ENCODE data around the gene CIPC. TPM values are rescaled to one million over a fixed set of nuclear protein-coding genes. Genes with fewer than 3 reads are reported as not detected.

Gene CIPC
- total RNA-seq, 1 experiment from 2014 or later, result 12.0 TPM

GRCh38 chr14:77069551-77069950, 28.5 kb upstream of the CIPC start:
- DNase-seq (ENCODE audit: low read depth), result no peak

- DNase-seq (ENCODE audit: low read depth), result peak; percentile 29
Measured at GRCh38 chr14:77071938-77072388, 26.1 kb upstream of the CIPC start.

- no peak for DNase-seq (ENCODE audit: low read depth)
Measured at GRCh38 chr14:77074969-77075368, 23.1 kb upstream of the CIPC start.

GRCh38 chr14:77076113-77076631, 21.9 kb upstream of the CIPC start:
- no peak for DNase-seq (ENCODE audit: low read depth)

- DNase-seq (ENCODE audit: low read depth), result no peak
Measured at GRCh38 chr14:77077040-77077439, 21.0 kb upstream of the CIPC start.

DNA sequence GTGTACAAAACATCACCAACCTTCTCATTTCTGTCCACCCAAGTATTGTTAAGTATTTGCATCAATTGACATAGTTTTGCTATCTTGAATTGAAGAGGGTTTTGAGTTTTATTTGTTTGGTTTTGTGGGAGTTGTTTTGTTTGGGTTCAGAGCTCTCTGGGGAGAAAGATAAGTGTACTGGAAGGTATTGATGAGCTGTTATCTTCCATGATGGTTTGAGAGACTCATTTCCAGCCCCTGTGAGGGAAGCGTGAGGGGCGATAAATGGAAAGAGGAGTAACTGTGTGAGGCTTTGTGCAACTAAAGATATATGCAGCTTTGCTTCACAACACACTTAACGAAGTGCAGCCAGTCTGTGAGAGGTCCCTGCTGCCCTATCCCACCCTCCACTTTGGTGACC, 15.7 kb upstream of the CIPC start:
- no peak for DNase-seq (ENCODE audit: low read depth)

- no peak for DNase-seq (ENCODE audit: low read depth)
Measured at GRCh38 chr14:77083082-77083481, 15.0 kb upstream of the CIPC start.

DNA sequence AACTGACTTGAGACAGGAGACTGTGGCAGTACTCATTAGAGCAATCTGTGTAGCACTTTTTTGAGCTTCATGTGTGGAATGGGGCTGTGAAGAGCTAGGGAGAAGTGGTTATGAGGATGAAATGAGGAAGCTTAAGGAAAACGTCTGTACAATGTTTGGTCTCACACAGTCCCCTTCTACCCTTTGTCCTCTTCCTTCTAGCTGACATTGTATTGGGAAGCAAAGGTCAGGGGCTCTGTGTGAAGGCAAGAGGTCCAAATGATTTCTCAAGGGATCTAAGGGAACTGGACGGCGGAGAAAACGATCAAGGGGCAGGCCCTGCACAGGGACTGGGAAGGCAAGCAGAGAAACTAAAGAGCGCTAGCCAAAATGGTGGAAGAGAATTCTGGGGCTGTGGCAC, 13.1 kb upstream of the CIPC start:
- DNase-seq (ENCODE audit: low read depth), result no peak

DNA sequence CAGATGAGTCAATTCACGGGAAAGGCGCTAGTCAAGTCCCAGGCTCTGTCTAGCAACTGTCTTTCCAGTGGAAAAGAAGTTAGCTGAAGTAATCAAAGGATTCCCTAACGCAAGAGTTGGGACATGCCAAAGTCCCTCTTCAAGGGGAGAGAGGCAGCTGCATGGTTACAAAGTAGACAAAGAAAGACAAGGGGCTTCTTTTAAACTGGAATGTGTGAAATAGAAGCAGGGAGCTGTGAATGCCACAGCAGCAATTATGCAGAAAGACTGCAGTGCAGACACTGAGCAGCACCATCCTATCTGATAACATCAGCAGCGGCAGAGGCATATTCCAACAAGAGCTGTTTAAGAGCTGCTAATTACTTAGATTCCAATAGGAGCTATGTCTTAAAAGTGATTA, 12.5 kb upstream of the CIPC start:
- no peak for DNase-seq (ENCODE audit: low read depth)

- DNase-seq (ENCODE audit: low read depth), result peak; percentile 28
Measured at GRCh38 chr14:77086017-77086727, 11.9 kb upstream of the CIPC start.

GRCh38 chr14:77086951-77087350, 11.1 kb upstream of the CIPC start:
- no peak for DNase-seq (ENCODE audit: low read depth)

DNA sequence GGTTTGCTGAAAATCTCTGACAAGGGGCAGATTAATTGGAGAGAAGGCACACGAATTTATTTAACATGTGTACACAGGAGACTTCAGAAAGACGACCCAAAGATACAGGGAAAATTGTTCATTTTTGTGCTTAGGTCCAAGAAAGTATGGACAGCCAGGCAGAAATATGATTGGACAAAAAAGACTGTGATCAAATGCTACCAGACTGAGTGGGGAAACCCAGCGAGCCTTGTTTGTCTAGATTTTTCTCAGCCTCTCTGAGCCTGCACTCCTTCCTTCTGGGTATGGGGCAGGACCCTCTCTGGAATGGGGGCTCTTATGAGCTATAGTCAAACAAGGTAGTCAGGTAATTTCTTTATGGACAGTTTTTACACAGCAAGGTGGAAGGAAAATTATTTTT, 10.4 kb upstream of the CIPC start:
- DNase-seq (ENCODE audit: low read depth), result no peak

DNA sequence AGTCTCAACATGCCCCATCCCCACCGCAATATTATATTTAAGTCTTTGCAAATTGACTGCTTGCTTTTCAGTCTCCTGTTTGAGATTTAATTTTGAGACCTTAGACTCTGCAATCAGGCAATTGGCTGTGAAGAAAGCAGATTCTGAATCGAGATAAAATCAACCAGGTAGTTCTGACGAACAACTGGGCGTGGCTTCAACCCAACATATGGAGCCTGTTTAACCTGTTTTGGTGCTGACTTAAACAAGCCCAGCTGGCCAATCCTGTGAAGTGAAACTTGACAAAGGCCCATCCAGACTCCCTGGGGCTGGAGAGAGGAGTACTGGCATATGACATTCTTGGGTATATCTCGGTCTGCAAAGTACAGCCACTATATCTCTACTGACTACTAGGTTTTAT, 9.8 kb upstream of the CIPC start:
- no peak for DNase-seq (ENCODE audit: low read depth)

GRCh38 chr14:77088645-77089044, 9.4 kb upstream of the CIPC start:
- no peak for DNase-seq (ENCODE audit: low read depth)

- DNase-seq (ENCODE audit: low read depth), result no peak
Measured at GRCh38 chr14:77091518-77091917, 6.5 kb upstream of the CIPC start.

GRCh38 chr14:77092676-77093075, 5.4 kb upstream of the CIPC start:
- DNase-seq (ENCODE audit: low read depth), result no peak

GRCh38 chr14:77094672-77095284, 3.3 kb upstream of the CIPC start:
- peak; percentile 71 for DNase-seq (ENCODE audit: low read depth)

- peak; percentile 25 for DNase-seq (ENCODE audit: low read depth)
Measured at GRCh38 chr14:77097006-77097699, 905 bp upstream of the CIPC start.

DNA sequence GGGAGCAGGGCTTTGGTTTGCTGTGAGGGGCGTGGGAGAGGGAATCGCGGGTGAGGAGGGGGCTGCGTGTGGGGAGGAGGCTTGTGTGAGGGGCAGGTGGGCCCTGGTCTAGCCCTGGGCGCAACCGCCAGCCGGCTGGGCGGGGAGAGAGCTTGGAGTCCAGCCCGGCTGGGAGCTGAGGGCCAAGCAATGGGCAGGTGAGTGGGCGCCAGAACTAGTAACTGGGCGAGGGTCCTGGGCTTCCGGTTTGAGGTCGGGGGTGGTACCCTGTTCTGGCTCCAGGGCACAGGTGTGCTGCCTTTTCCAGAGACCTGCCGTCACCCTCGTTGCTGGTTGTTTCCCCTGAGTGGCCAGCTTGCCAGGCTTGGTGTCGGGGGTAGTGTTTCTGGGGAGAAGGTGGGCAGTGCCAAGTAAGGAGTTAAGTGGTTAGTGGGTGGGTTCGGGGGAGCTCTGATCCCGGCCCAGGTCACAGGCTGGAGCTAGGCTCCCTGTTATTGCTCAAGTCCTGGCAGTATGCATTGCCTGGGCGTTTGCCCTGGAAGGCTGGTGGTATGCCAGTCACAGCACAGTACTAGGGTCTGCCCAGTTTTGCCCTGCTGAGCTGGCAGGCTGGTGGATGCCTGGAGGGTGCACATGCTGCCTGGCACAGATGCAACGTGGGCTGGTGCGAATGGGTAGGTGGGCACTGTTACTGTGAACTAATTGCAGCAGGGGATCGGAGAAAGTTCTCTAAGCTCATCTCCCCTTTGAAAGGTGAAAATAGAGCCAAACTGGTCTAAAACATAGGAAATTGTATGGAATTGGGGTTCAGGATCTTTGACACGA, 683 bp downstream of the CIPC start:
- DNase-seq (ENCODE audit: low read depth), result peak; percentile 4

DNA sequence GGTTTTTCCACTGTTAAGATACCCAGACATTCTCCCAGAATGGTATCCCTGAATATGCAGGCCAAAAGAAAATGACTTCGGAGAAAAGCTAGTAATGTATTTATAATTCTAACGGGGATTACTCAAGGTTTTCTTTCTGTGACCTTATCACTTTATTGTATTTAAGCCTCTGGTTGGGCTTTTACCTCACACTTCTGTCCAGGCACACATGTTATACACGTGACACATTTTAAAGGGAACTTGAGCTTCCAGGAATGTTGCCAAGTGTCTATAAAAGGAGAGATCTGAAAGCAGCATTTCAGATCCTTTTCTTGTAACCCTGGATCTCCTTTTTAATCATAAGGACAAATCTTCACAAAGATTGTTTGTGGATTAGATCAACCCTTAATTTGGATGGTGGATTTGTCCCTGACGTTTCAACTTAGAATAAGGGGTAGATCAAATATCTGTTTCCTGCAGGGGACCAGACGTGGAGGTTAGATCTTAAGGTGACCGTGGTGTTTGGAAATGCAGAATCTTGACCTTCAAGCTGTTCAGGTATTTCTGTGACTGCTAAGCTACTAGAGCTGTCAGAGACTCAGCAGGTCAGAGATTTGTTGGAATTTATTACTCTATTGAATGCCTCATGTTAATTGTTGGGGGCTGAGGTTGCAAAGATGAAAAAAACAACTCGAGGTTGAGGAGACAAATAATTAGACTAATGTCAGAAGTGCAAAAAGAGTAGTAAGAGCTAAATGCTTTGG, 1.5 kb downstream of the CIPC start:
- DNase-seq (ENCODE audit: low read depth), result peak; percentile 75

DNA sequence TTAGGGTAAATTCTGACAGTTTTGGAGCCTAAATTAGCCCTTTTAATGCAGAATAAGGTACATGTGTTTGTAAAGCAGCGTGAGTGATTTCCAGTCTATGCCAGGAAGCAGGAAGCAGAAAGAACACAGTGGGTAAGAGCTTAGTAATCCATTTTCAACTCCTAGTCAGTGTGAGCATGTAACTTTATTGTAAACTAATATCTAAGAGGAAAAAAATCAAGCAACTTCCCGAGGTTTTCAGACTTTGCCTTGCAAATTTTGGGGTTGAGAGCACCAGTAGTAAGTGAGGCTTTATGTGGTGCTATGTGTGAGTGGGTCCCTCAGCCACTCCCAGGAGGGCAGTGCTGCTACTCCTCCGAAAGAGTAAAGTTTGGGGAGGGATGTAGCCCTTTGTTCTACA, 2.9 kb downstream of the CIPC start:
- DNase-seq (ENCODE audit: low read depth), result no peak
